AG10803 (cell line): ENCODE data around the gene IRF2.

Source experiments
- DNase-seq: peaks from one replicate; pipeline ENCODE4 v3.0.0; 2010; ENCODE audit warnings: low read depth
- H3K4me3 ChIP-seq: 2 replicates; pipeline ENCODE4 v1.5.1; 2011; ENCODE audit warnings: mild to moderate bottlenecking, low read length, control low read depth
- TF ChIP-seq, protein P1 (sequence below): conservative IDR thresholded peaks from 2 replicates; pipeline ENCODE4 v1.5.1; 2011; ENCODE audit warnings: mild to moderate bottlenecking, low read length, control low read depth, inconsistent platforms

Gene IRF2

DNA sequence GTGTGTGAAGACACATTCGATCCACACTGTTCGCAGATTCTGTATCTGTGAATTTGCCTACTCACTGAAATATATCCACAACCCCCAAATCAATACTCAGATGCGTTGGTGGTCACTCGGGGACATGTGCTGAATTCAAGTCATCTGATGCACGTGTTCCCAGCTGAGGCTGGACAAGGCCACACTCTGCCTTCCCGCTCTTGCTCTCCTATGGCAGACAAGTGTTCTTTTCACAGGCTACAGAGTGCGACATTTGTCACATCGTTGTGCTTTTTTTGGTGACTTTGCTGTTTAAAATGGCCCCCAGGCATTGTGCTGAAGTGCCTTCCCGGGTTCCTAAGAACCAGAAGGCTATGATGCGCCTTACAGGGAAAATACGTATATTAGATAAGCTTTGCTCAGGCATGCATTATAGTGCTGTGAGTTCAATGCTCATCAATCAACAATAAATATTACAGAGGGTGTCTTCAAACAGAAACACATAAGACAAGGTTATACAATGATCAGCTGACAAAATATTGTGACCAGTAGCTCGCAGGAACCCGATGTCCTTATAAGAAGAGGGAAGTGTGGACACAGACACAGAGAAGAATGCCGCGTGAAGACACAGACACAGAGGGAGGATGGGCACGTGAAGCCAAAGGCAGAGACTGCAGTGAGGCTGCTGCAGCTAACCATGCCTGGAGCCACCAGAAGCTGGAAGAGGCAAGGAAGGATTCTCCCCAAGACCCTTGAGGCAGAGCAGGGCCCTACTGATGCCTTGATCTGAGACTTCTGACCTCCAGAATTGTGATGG, 42.0 kb downstream of the IRF2 start:
- TF ChIP-seq, protein P1, sequence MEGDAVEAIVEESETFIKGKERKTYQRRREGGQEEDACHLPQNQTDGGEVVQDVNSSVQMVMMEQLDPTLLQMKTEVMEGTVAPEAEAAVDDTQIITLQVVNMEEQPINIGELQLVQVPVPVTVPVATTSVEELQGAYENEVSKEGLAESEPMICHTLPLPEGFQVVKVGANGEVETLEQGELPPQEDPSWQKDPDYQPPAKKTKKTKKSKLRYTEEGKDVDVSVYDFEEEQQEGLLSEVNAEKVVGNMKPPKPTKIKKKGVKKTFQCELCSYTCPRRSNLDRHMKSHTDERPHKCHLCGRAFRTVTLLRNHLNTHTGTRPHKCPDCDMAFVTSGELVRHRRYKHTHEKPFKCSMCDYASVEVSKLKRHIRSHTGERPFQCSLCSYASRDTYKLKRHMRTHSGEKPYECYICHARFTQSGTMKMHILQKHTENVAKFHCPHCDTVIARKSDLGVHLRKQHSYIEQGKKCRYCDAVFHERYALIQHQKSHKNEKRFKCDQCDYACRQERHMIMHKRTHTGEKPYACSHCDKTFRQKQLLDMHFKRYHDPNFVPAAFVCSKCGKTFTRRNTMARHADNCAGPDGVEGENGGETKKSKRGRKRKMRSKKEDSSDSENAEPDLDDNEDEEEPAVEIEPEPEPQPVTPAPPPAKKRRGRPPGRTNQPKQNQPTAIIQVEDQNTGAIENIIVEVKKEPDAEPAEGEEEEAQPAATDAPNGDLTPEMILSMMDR = no peak

GRCh38 chr4:184430163-184430562, 44.2 kb downstream of the IRF2 start:
- no peak overlapping the region for H3K4me3 ChIP-seq
- DNase-seq = no peak
- TF ChIP-seq, protein P1 = no peak

More for the DNA sequence above, 42.0 kb downstream of the IRF2 start:
- no peak overlapping the region for H3K4me3 ChIP-seq
- no peak for DNase-seq

GRCh38 chr4:184428787-184429186, 45.6 kb downstream of the IRF2 start:
- DNase-seq = no peak
- TF ChIP-seq, protein P1 = no peak

GRCh38 chr4:184427687-184428086, 46.7 kb downstream of the IRF2 start:
- H3K4me3 ChIP-seq = no peak overlapping the region
- DNase-seq = no peak
- TF ChIP-seq, protein P1 = no peak

More at GRCh38 chr4:184428787-184429186, 45.6 kb downstream of the IRF2 start:
- no peak overlapping the region for H3K4me3 ChIP-seq

GRCh38 chr4:184427093-184427492, 47.3 kb downstream of the IRF2 start:
- no peak overlapping the region for H3K4me3 ChIP-seq
- DNase-seq = no peak

GRCh38 chr4:184424993-184425758, 49.2 kb downstream of the IRF2 start:
- DNase-seq = no peak
- H3K4me3 ChIP-seq = no peak overlapping the region
- TF ChIP-seq, protein P1 = no peak

More at GRCh38 chr4:184427093-184427492, 47.3 kb downstream of the IRF2 start:
- TF ChIP-seq, protein P1 = no peak
